Chondrocyte (in vitro differentiated cells): ENCODE results near the gene MEIS3. TPM values are rescaled to one million over a fixed set of nuclear protein-coding genes. Genes with fewer than 3 reads are reported as not detected.

ENCODE experiments used
- DNase-seq: peaks from one replicate; pipeline ENCODE4 v3.0.0; 2021; ENCODE audit warnings: mixed read lengths, low spot score
- H3K27ac Mint-ChIP-seq: one replicate; pipeline ENCODE4 v1.8.0; 2021; ENCODE audit warnings: mild to moderate bottlenecking, moderate library complexity, mixed read lengths; ENCODE audit not compliant: unreplicated experiment
- H3K27me3 Mint-ChIP-seq: 2 replicates; pipeline ENCODE4 v1.8.0; 2021; ENCODE audit warnings: low read depth, mixed read lengths
- H3K36me3 Mint-ChIP-seq: 2 replicates; pipeline ENCODE4 v1.8.0; 2021; ENCODE audit warnings: low read depth, mixed read lengths
- H3K4me1 Mint-ChIP-seq: 2 replicates; pipeline ENCODE4 v1.8.0; 2021; ENCODE audit warnings: low read depth, mild to moderate bottlenecking, mixed read lengths
- H3K4me3 Mint-ChIP-seq: one replicate; pipeline ENCODE4 v1.8.0; 2021; ENCODE audit warnings: mild to moderate bottlenecking, moderate library complexity, mixed read lengths; ENCODE audit not compliant: unreplicated experiment
- H3K9me3 Mint-ChIP-seq: 2 replicates; pipeline ENCODE4 v1.8.0; 2021; ENCODE audit warnings: low read depth, mixed read lengths
- CTCF ChIP-seq: fragments of 200-600 bp; sonication (generic); IDR thresholded peaks from 2 replicates; pipeline ENCODE4 v1.5.0; 2021; ENCODE audit warnings: antibody characterized with exemption, mild to moderate bottlenecking, moderate library complexity
- total RNA-seq: library from RNA; stranded (reverse); gene quantifications from 3 replicates; pipeline ENCODE4 v1.2.1, GENCODE V29; 2021

MEIS3 gene
- total RNA-seq, 1 donor from 2014 or later = 79.5 TPM

DNA sequence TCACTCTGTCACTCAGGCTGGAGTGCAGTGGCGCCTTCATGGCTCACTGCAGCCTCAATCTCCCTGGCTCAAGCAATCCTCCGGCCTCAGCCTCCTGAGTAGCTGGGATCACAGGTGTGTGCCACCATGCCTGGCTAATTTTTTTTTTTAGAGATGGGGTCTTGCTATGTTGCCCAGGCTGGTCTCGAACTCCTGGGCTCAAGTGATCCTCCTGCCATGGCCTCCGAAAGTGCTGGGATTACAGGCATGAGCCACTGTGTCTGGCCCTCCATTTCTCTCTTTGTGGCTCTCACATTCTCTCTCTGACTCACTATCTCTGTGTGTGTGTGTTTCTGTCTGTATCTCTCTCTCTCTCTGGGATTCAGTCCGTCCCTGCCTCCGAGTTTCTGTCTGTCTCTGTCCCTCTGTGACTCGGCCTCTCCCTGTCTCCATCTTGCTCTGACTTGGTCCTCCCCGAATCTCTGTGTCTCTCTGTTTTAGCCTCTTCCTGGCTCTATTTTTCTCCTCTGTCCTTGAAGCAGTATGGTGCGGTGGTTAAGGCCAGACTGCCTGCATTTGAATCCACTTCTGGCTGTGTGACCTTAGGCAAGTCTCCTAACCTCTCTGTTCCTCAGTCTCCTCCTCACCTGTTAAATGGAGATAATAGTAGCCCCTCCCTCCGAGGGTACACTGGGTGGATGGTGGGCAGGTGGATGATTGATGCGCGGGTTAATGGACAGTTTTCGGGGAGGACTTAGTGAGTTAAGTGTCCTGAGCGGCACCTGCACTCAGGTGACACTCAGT, 11.0 kb downstream of the MEIS3 start:
- Mint-ChIP-seq H3K9me3 (no peaks in the 10 kb centered on the region), H3K27ac (no peak overlapping the region), H3K4me1 (no peaks in the 10 kb centered on the region), H3K4me3 (no peak overlapping the region), H3K27me3 (no peaks in the 10 kb centered on the region), H3K36me3 (peaks cover 24% of the 10 kb centered on the region)
- no peak for TF ChIP-seq CTCF
- no peak for DNase-seq

GRCh38 chr19:47407417-47407774, 11.9 kb downstream of the MEIS3 start:
- no peak for TF ChIP-seq CTCF
- DNase-seq = no peak
- H3K4me1 Mint-ChIP-seq = no peaks in the 10 kb centered on the region
- no peak overlapping the region for H3K4me3 Mint-ChIP-seq
- no peak overlapping the region for H3K27ac Mint-ChIP-seq
- no peaks in the 10 kb centered on the region for H3K27me3 Mint-ChIP-seq
- no peaks in the 10 kb centered on the region for H3K9me3 Mint-ChIP-seq
- peaks cover 21% of the 10 kb centered on the region for H3K36me3 Mint-ChIP-seq

DNA sequence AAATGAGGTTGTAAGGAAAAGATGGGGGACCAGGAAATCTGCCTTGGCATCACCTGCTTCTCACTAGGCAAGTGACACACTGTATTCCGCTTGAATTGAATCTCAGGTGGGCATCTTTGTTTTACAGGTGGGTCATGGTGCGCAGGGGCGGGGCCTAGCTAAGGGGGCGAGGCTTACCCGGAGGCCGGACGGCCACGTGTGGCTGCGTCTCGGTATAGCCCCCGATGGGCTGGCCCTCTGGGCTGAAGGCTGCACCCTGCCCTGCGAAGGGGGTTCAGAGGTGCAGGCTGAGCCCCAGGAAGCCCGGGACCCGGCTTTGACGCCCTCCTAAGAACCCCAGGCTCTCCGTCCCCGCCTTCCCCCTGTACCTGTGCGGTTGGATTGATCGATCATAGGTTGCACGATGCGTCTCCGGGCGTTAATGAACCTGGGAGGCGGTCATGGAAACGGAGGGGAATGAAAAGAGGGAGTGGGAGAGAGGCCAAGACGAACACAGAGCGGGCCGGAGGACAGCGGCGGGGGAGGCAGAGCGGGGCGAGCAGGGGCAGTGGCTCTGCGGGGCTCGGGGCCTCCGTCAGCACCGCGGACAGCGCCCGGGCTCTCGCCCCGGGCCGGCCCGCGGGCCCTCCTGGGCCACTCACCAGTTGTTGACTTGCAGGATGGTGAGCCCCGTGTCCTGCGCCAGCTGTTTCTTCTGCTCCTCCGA, 12.5 kb downstream of the MEIS3 start:
- Mint-ChIP-seq H3K27me3 (no peaks in the 10 kb centered on the region), H3K4me3 (no peak overlapping the region), H3K9me3 (no peaks in the 10 kb centered on the region), H3K27ac (no peak overlapping the region), H3K4me1 (no peaks in the 10 kb centered on the region), H3K36me3 (peaks cover 21% of the 10 kb centered on the region)
- DNase-seq = no peak
- no peak for TF ChIP-seq CTCF

- H3K4me3 Mint-ChIP-seq = no peak overlapping the region
- no peak overlapping the region for H3K27ac Mint-ChIP-seq
- no peaks in the 10 kb centered on the region for H3K27me3 Mint-ChIP-seq
- H3K9me3 Mint-ChIP-seq = no peaks in the 10 kb centered on the region
- H3K4me1 Mint-ChIP-seq = no peaks in the 10 kb centered on the region
- DNase-seq = no peak
- no peak for TF ChIP-seq CTCF
- H3K36me3 Mint-ChIP-seq = peaks cover 21% of the 10 kb centered on the region
These were observed 13.4 kb downstream of the MEIS3 start for GRCh38 chr19:47405854-47406417.

GRCh38 chr19:47405197-47405550, 14.2 kb downstream of the MEIS3 start:
- H3K27me3 Mint-ChIP-seq = no peaks in the 10 kb centered on the region
- TF ChIP-seq CTCF = no peak
- no peaks in the 10 kb centered on the region for H3K9me3 Mint-ChIP-seq
- no peaks in the 10 kb centered on the region for H3K4me1 Mint-ChIP-seq
- no peak overlapping the region for H3K4me3 Mint-ChIP-seq
- H3K27ac Mint-ChIP-seq = no peak overlapping the region
- peaks cover 21% of the 10 kb centered on the region for H3K36me3 Mint-ChIP-seq
- no peak for DNase-seq
